Measurements from ENCODE around the gene GPR12.

DNA sequence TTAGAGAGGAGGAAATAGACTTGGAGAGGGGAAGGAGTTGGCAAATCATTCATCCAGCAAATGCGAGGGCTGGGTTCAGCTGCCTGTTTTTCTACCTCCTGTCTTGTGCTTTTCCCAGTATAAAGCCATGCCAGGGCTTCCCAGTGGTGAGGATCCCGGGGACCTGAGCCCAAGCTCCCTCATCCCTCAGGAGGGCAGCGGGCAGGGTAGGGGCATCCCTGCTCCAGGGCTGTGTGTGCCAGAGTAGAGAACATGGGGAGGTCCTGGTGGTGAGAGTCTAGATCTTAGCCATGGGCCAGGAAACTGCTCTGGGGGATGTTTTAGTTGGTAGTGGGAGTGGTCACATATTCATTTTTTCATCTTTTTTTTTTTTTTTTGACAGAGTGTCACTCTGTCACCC lies 43.6 kb downstream of the GPR12 start:
- TF ChIP-seq EZH2 (IDR thresholded peaks at IDR 0.05; ENCODE audit: borderline replicate concordance, low read depth, low read length, severe bottlenecking) (no peak), POLR2A (IDR thresholded peaks at IDR 0.05; ENCODE audit: low read depth, low read length) (no peak), FOS (IDR thresholded peaks at IDR 0.05; ENCODE audit: borderline replicate concordance, insufficient read depth, low read length) (no peak), GATA2 (IDR thresholded peaks at IDR 0.05; ENCODE audit: insufficient read depth, insufficient read length, low read depth, low read length) (no peak)
- TF ChIP-seq, protein P1, sequence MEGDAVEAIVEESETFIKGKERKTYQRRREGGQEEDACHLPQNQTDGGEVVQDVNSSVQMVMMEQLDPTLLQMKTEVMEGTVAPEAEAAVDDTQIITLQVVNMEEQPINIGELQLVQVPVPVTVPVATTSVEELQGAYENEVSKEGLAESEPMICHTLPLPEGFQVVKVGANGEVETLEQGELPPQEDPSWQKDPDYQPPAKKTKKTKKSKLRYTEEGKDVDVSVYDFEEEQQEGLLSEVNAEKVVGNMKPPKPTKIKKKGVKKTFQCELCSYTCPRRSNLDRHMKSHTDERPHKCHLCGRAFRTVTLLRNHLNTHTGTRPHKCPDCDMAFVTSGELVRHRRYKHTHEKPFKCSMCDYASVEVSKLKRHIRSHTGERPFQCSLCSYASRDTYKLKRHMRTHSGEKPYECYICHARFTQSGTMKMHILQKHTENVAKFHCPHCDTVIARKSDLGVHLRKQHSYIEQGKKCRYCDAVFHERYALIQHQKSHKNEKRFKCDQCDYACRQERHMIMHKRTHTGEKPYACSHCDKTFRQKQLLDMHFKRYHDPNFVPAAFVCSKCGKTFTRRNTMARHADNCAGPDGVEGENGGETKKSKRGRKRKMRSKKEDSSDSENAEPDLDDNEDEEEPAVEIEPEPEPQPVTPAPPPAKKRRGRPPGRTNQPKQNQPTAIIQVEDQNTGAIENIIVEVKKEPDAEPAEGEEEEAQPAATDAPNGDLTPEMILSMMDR (IDR thresholded peaks at IDR 0.05; ENCODE audit: extremely low read depth in 1 of 2, insufficient read depth in 1 of 2, low read depth in 1 of 2, low read length in 2 of 2) = no peak
